Sciatic nerve (tissue), 2 donors: Measurements from ENCODE around the gene NAA16. TPM values are rescaled to one million over a fixed set of nuclear protein-coding genes. Genes with fewer than 3 reads are reported as not detected.

ENCODE experiments used
- ATAC-seq: fragments of 200-7000 bp; cut with Tn5 transposase; one replicate; pipeline ENCODE4 v1.9.1; 2020; ENCODE audit warnings: mild to moderate bottlenecking, moderate library complexity
- DNase-seq: peaks from one replicate; pipeline ENCODE4 v3.0.0-alpha.2; 2020; ENCODE audit warnings: low spot score
- intact Hi-C: fragments of 100-400 bp; cut with DNase I; formaldehyde crosslinking; loops from one replicate; pipeline ENCODE4 v1.14.2; 2022
- total RNA-seq: library from RNA; stranded (reverse); fragmentation: NEBNext Ultra II Directional; extraction: Animal tissue kit (Norgen Biotek cat#: 25700); gene quantifications from one replicate; pipeline ENCODE4 v1.2.1, GENCODE V29; 2021
- donor health status: DM: no; HTN: no; CAD: no.
- donor health status: DM: no; HTN: no; CAD: no.

Gene NAA16
- total RNA-seq, 1 donor from 2014 or later, result 29.7 TPM

GRCh38 chr13:41299316-41300094, 11.6 kb upstream of the NAA16 start:
- ATAC-seq (no peak), DNase-seq (no peak)
- intact Hi-C loops, result no loop called here

GRCh38 chr13:41302743-41303142, 8.3 kb upstream of the NAA16 start:
- no peak for DNase-seq
- intact Hi-C loops, result no loop called here
- no peak for ATAC-seq

GRCh38 chr13:41304551-41304950, 6.5 kb upstream of the NAA16 start:
- DNase-seq, result no peak
- ATAC-seq, result no peak
- intact Hi-C loops, result no loop called here

GRCh38 chr13:41306271-41307145, 4.6 kb upstream of the NAA16 start:
- intact Hi-C loops, result no loop called here
- ATAC-seq, result no peak
- DNase-seq, result no peak

- ATAC-seq (no peak), DNase-seq (no peak)
- intact Hi-C loops, result no loop called here
These were observed 3.0 kb upstream of the NAA16 start for GRCh38 chr13:41307884-41308640.

GRCh38 chr13:41311406-41312175, 524 bp downstream of the NAA16 start:
- intact Hi-C loops, result no loop called here

GRCh38 chr13:41312176-41312500, 1.1 kb downstream of the NAA16 start:
- ATAC-seq (peak; percentile 4), DNase-seq (no peak)
- intact Hi-C loops, result no loop called here

More at GRCh38 chr13:41311406-41312175, 524 bp downstream of the NAA16 start:
- ATAC-seq (peak; percentile 75), DNase-seq (peak; percentile 64)

GRCh38 chr13:41313117-41313516, 2.0 kb downstream of the NAA16 start:
- no peak for ATAC-seq
- intact Hi-C loops, result no loop called here

GRCh38 chr13:41313659-41314197, 2.7 kb downstream of the NAA16 start:
- DNase-seq, result no peak
- no peak for ATAC-seq
- intact Hi-C loops, result no loop called here

More at GRCh38 chr13:41313117-41313516, 2.0 kb downstream of the NAA16 start:
- DNase-seq, result no peak

GRCh38 chr13:41315443-41316047, 4.5 kb downstream of the NAA16 start:
- ATAC-seq (no peak), DNase-seq (no peak)
- intact Hi-C loops, result no loop called here

GRCh38 chr13:41317243-41317642, 6.2 kb downstream of the NAA16 start:
- DNase-seq (no peak), ATAC-seq (no peak)
- intact Hi-C loops, result no loop called here

GRCh38 chr13:41325752-41326151, 14.7 kb downstream of the NAA16 start:
- no peak for ATAC-seq
- no peak for DNase-seq
- intact Hi-C loops, result no loop called here

- ATAC-seq, result no peak
- no peak for DNase-seq
- intact Hi-C loops, result no loop called here
These were observed 15.6 kb downstream of the NAA16 start for GRCh38 chr13:41326661-41327060.

- intact Hi-C loops, result no loop called here
- DNase-seq (no peak), ATAC-seq (no peak)
These were observed 17.1 kb downstream of the NAA16 start for GRCh38 chr13:41327994-41328790.

- DNase-seq (no peak), ATAC-seq (no peak)
- intact Hi-C loops, result no loop called here
These were observed 21.8 kb downstream of the NAA16 start for GRCh38 chr13:41332829-41333228.

- DNase-seq, result no peak
- intact Hi-C loops, result no loop called here
- ATAC-seq, result no peak
These were observed 23.7 kb downstream of the NAA16 start for GRCh38 chr13:41334810-41335209.

GRCh38 chr13:41344358-41344757, 33.3 kb downstream of the NAA16 start:
- intact Hi-C loops, result no loop called here
- ATAC-seq (no peak), DNase-seq (no peak)
